Pulmonary artery endothelial cell (primary cell): ENCODE results near the gene ZNF584. TPM values are rescaled to one million over a fixed set of nuclear protein-coding genes. Genes with fewer than 3 reads are reported as not detected.
"Not testable (repeated sequence)": the region's sequence is repeated elsewhere in the genome, so short reads cannot be mapped to it uniquely, and the experiment has no call there.

Experiments used
- DNase-seq: peaks from one replicate; pipeline ENCODE4 v3.0.0-alpha.2; 2011; ENCODE audit warnings: low read depth, low spot score
- total RNA-seq: library from RNA; depleted of rRNA; stranded (reverse); fragments of >200 nt; gene quantifications from 2 replicates; pipeline ENCODE4 v1.2.3, GENCODE V29; 2014

The ZNF584 gene
- total RNA-seq, result 16.2 and 20.3 TPM in 2 replicates

- DNase-seq, result peak; percentile 79
Measured at GRCh38 chr19:58408152-58409009, at the start of gene ZNF584. TSS of gene ZNF584 (plus strand) at chr19:58408649. CDS start at chr19:58409148, 499 bp downstream.

GRCh38 chr19:58361900-58362271, 46.6 kb upstream of the ZNF584 start:
- DNase-seq, result peak; percentile 19

GRCh38 chr19:58362272-58362994, 46.0 kb upstream of the ZNF584 start, which contains the start of gene ZNF497:
TSS of gene ZNF497 (minus strand) at chr19:58362751. CDS start at chr19:58357635, 5,116 bp downstream.
- DNase-seq, result peak; percentile 83

GRCh38 chr19:58364146-58364545, 44.3 kb upstream of the ZNF584 start:
- DNase-seq, result no peak

GRCh38 chr19:58366585-58367430, 41.6 kb upstream of the ZNF584 start:
- DNase-seq, result no peak

- DNase-seq, result no peak
Measured at GRCh38 chr19:58367698-58368454, 40.6 kb upstream of the ZNF584 start.

GRCh38 chr19:58368561-58369360, 39.7 kb upstream of the ZNF584 start:
- no peak for DNase-seq

- DNase-seq, result no peak
Measured at GRCh38 chr19:58372311-58373133, 35.9 kb upstream of the ZNF584 start.

GRCh38 chr19:58374200-58374599, 34.2 kb upstream of the ZNF584 start:
- DNase-seq, result no peak

GRCh38 chr19:58376724-58377123, 31.7 kb upstream of the ZNF584 start:
- not testable (repeated sequence) for DNase-seq

- no peak for DNase-seq
Measured at GRCh38 chr19:58379246-58379645, 29.2 kb upstream of the ZNF584 start.

- no peak for DNase-seq
Measured at GRCh38 chr19:58380037-58380661, 28.3 kb upstream of the ZNF584 start.

GRCh38 chr19:58380662-58381459, 27.6 kb upstream of the ZNF584 start, which contains the start of gene ZNF837:
TSS of gene ZNF837 (minus strand) at chr19:58381030. CDS start at chr19:58369332, 11,698 bp downstream.
- peak; percentile 100 for DNase-seq

GRCh38 chr19:58381460-58382212, 26.8 kb upstream of the ZNF584 start:
- no peak for DNase-seq

- DNase-seq, result no peak
Measured at GRCh38 chr19:58382997-58383603, 25.3 kb upstream of the ZNF584 start.

GRCh38 chr19:58385313-58385890, 23.0 kb upstream of the ZNF584 start:
- DNase-seq, result no peak
